Fibroblast of villous mesenchyme (primary cell): ENCODE data around the gene IL2. TPM values are rescaled to one million over a fixed set of nuclear protein-coding genes. Genes with fewer than 3 reads are reported as not detected.

Experiments used
- DNase-seq: peaks from one replicate; pipeline ENCODE4 v3.0.0-alpha.2; 2010; ENCODE audit warnings: low read depth
- H3K4me3 ChIP-seq: 2 replicates; pipeline ENCODE4 v1.5.1; 2011; ENCODE audit warnings: low read depth, mild to moderate bottlenecking, low read length
- CTCF ChIP-seq: IDR thresholded peaks from 2 replicates; pipeline ENCODE4 v1.5.1; 2012; ENCODE audit warnings: low read depth, mild to moderate bottlenecking, low read length; ENCODE audit not compliant: insufficient read depth
- total RNA-seq: library from RNA; depleted of rRNA; stranded (reverse); fragments of >200 nt; gene quantifications from 2 replicates; pipeline ENCODE4 v1.2.3, GENCODE V29; 2012

IL2 gene
- total RNA-seq, 1 donor: not detected

GRCh38 chr4:122458625-122459024, 2.1 kb upstream of the IL2 start:
- TF ChIP-seq CTCF: no peak
- peak overlapping the region; percentile 36 for H3K4me3 ChIP-seq
- peak; percentile 28 for DNase-seq

- DNase-seq: no peak
- no peak overlapping the region for H3K4me3 ChIP-seq
- TF ChIP-seq CTCF: no peak
Observed at GRCh38 chr4:122453384-122453995, 3.0 kb downstream of the IL2 start.

- H3K4me3 ChIP-seq: no peak overlapping the region
- peak; percentile 52 for TF ChIP-seq CTCF
- DNase-seq: peak; percentile 23
Observed at GRCh38 chr4:122450847-122451246, 5.7 kb downstream of the IL2 start.

GRCh38 chr4:122434285-122434684, 22.2 kb downstream of the IL2 start:
- DNase-seq: no peak
- no peak for TF ChIP-seq CTCF
- H3K4me3 ChIP-seq: no peak overlapping the region

- no peak for DNase-seq
- no peak for TF ChIP-seq CTCF
- no peak overlapping the region for H3K4me3 ChIP-seq
Observed at GRCh38 chr4:122431351-122431750, 25.2 kb downstream of the IL2 start.

GRCh38 chr4:122423246-122423645, 33.3 kb downstream of the IL2 start:
- DNase-seq: no peak
- no peak overlapping the region for H3K4me3 ChIP-seq
- no peak for TF ChIP-seq CTCF

GRCh38 chr4:122412547-122412946, 44.0 kb downstream of the IL2 start:
- no peak overlapping the region for H3K4me3 ChIP-seq
- DNase-seq: peak; percentile 3
- no peak for TF ChIP-seq CTCF
